ENCODE results near the gene PPIP5K2.
"Not testable (repeated sequence)": the region's sequence is repeated elsewhere in the genome, so short reads cannot be mapped to it uniquely, and the experiment has no call there.

The PPIP5K2 gene

GRCh38 chr5:103122242-103122641 is 2.1 kb downstream of the PPIP5K2 start:
- no peak for DNase-seq (ENCODE audit: low read depth)

GRCh38 chr5:103126557-103126956 is 6.5 kb downstream of the PPIP5K2 start:
- DNase-seq (ENCODE audit: low read depth) = no peak

- DNase-seq (ENCODE audit: low read depth) = no peak
Observed at GRCh38 chr5:103127292-103127817, 7.3 kb downstream of the PPIP5K2 start.

GRCh38 chr5:103128202-103128601 is 8.1 kb downstream of the PPIP5K2 start:
- DNase-seq (ENCODE audit: low read depth) = no peak

- DNase-seq (ENCODE audit: low read depth) = no peak
Observed at GRCh38 chr5:103132684-103133083, 12.6 kb downstream of the PPIP5K2 start.

GRCh38 chr5:103133231-103133630 is 13.1 kb downstream of the PPIP5K2 start:
- no peak for DNase-seq (ENCODE audit: low read depth)

- DNase-seq (ENCODE audit: low read depth) = no peak
Observed at GRCh38 chr5:103135461-103135860, 15.4 kb downstream of the PPIP5K2 start.

GRCh38 chr5:103138202-103138690 is 18.1 kb downstream of the PPIP5K2 start:
- no peak for DNase-seq (ENCODE audit: low read depth)

GRCh38 chr5:103139264-103139865 is 19.3 kb downstream of the PPIP5K2 start:
- peak; percentile 81 for DNase-seq (ENCODE audit: low read depth)

GRCh38 chr5:103142132-103142531 is 22.0 kb downstream of the PPIP5K2 start:
- not testable (repeated sequence) for DNase-seq (ENCODE audit: low read depth)

- no peak for DNase-seq (ENCODE audit: low read depth)
Observed at GRCh38 chr5:103145196-103145595, 25.1 kb downstream of the PPIP5K2 start.

- DNase-seq (ENCODE audit: low read depth) = no peak
Observed at GRCh38 chr5:103148213-103148612, 28.1 kb downstream of the PPIP5K2 start.

GRCh38 chr5:103151156-103151555 is 31.1 kb downstream of the PPIP5K2 start:
- DNase-seq (ENCODE audit: low read depth) = no peak

- DNase-seq (ENCODE audit: low read depth) = no peak
Observed at GRCh38 chr5:103166706-103167105, 46.6 kb downstream of the PPIP5K2 start.

GRCh38 chr5:103174147-103174546 is 54.0 kb downstream of the PPIP5K2 start:
- DNase-seq (ENCODE audit: low read depth) = no peak

- DNase-seq (ENCODE audit: low read depth) = no peak
Observed at GRCh38 chr5:103177543-103177942, 57.4 kb downstream of the PPIP5K2 start.

- DNase-seq (ENCODE audit: low read depth) = no peak
Observed at GRCh38 chr5:103178167-103178566, 58.1 kb downstream of the PPIP5K2 start.

GRCh38 chr5:103186152-103186551 is 66.1 kb downstream of the PPIP5K2 start:
- DNase-seq (ENCODE audit: low read depth) = no peak

GRCh38 chr5:103188436-103188835 is 68.3 kb downstream of the PPIP5K2 start:
- DNase-seq (ENCODE audit: low read depth) = no peak

GRCh38 chr5:103203226-103203625 is 83.1 kb downstream of the PPIP5K2 start:
- no peak for DNase-seq (ENCODE audit: low read depth)

- not testable (repeated sequence) for DNase-seq (ENCODE audit: low read depth)
Observed at GRCh38 chr5:103204990-103205389, 84.9 kb downstream of the PPIP5K2 start.

- DNase-seq (ENCODE audit: low read depth) = no peak
Observed at GRCh38 chr5:103205991-103206700, 86.0 kb downstream of the PPIP5K2 start.

GRCh38 chr5:103207011-103207410 is 86.9 kb downstream of the PPIP5K2 start:
- DNase-seq (ENCODE audit: low read depth) = no peak

Measured in activated T-cell treated with anti-CD3 and anti-CD28 coated beads for 1 hour (primary cell).